Mucosa of gallbladder (tissue), 1 donor: ENCODE measurements around the gene ADAMTS4. TPM values are rescaled to one million over a fixed set of nuclear protein-coding genes. Genes with fewer than 3 reads are reported as not detected.

Source experiments
- DNase-seq: peaks from one replicate; pipeline ENCODE4 v3.0.0-alpha.2; 2020; ENCODE audit warnings: low spot score
- total RNA-seq: library from RNA; stranded (reverse); gene quantifications from one replicate; pipeline ENCODE4 v1.2.1, GENCODE V29; 2021
- donor health status: DM: no; HTN: no; CAD: no.

The ADAMTS4 gene
- total RNA-seq, 1 donor from 2014 or later: 7.3 TPM

DNA sequence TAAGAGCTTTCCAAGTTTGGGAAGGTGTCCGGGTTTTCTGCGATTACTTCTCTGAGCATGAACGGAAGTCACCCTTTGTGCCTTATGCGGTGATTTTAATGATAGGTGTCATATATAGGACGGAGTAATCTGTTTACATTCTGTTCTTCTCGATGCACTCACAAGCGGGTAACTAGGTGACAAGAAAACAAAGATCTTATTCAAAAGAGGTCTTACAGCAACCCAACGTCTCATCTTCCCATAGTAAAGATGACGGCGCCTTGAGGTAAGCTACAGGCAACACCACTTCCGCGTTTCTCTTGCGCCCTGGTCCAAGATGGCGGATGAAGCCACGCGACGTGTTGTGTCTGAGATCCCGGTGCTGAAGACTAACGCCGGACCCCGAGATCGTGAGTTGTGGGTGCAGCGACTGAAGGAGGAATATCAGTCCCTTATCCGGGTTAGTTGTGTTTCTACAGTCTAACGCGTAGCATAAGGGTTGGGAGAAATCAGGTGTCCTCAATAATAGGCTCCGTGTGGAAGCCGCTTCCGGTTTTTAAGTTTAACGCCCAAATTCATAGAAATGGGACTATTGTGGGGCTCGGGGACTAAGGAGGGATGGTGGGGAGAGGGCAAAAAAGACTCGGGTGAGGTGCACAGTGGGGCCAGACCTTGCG, 45.0 kb downstream of the ADAMTS4 start, which contains the start of gene UFC1:
Gene UFC1, plus strand, starts transcription at position 297 of the 656 bp plus-strand sequence. Its CDS starts 20 bp downstream, at position 317.
- peak; percentile 86 for DNase-seq

DNA sequence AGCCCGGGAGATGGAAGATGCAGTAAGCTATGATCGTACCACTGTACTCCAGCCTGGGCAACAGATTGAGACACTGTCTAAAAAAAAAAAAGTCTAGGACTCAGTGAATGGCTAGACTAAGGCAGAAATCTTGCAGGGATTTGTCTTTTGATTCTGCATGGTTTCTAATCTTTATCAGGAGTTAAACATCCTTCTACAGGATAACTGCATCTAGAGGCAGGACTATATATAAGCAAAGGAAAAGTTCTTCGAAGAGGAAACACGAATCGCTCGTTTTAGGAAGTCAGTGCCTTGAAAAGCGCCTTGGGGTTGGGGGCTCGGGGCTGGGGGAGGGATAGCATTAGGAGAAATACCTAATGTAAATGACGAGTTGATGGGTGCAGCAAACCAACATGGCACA, 45.7 kb downstream of the ADAMTS4 start:
- no peak for DNase-seq

DNA sequence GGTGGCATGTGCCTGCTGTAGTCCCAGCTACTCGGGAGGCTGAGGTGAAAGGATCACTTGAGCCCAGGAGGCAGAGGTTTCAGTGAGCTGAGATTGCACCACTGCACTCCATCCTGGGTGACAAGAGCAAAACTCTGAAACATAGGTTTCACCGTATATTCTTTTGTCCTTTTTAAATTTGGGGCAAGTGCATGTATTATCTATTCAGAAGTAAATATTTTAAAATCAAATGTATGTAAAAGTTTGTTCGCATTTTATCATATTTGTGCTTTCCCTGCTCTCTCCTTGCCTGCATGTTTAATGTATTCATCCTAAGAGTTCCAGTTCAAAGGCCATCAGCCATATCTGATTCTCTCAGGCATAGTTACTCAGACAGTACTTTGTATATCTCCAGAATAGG, 53.0 kb downstream of the ADAMTS4 start:
- DNase-seq: no peak

DNA sequence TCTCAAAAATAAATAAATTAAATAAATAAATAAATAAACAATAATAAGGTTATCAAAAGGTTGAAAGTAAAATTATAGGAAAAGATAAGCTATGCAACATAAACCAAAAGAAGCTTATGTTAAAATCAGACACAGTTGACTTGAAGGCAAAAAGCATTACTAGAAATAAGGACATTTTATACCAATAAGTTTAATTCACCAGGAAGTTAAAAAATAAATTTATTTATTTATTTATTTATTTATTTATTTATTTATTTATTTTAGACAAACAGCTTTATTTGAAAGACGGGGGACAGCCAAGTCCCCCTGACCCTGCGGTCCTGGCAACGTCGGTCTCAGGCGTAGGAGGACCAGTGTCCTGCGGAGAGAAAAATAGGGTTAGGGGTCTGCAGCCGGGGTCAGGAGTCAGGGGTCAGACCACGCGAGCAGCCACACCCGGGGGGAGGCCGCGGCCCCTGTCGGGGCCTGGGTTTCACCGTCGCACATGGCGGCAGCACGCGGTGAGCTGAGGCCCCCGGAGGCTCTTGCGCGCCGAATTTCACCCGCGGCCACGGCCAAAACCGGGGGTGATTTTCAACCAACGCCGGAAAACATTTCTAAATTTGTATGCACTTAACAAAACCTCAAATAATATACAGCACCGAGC, 58.0 kb downstream of the ADAMTS4 start:
- DNase-seq: no peak

DNA sequence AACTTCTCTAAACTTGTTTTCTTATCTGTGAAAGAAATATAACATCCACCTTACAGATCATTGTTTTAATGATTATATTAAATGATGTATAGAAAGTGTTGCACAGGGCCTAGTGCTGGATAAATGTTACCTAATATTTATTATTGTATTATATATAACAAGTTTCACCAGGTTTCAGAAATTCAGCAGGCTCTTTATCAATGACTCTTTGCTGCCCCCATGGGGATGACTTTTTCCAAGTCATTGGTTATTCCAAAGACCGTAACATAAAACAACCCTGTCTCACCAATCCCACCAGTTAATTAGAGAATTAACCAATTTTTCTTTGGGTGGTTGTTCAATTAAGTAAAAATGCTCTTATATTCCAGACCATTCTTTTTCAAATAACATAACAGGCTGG, 59.1 kb downstream of the ADAMTS4 start:
- DNase-seq: no peak

DNA sequence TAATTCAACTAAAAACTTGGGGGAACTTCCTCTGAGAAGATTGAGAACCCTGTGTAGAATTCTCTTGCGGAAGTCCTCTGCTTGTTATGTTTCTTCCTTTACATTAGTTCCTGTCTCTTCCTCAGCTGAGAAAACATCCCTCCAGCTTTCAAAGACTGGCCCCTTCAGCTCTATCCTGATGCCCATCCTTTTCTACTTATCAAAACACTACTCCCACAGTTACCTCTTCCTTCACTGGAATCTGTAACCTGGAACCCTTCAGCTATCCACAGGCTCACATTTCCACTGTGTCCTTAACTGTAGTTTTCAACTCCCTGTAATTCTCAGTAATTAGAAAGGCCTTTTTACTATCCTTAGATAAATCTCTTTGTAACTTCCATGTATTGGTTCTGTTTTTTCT, 60.4 kb downstream of the ADAMTS4 start:
- DNase-seq: no peak

DNA sequence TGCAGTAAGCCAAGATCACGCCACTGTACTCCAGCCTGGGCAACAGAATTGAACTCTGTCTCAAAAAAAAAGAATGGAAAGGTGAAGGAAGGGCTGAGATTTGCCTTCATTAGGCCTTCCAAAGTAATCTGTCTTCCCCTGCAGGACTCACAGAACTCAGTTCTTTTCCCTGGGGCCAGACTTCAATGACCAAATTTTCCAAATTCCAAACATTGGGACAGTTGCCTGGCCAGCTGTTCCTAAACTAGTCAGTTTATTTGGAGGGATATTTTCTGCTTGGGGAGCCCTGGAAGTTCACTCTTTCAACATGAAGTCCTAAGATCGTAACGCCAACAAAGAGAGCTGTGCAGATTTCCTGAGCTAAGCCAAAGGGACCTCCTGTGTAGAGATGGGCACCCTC, 61.0 kb downstream of the ADAMTS4 start:
- DNase-seq: no peak

Other genes with a start within 250 kb of the ADAMTS4 start
- not detected for gene ITLN2, start 244.2 kb downstream of the ADAMTS4 start, total RNA-seq
- gene F11R, start 177.9 kb downstream of the ADAMTS4 start, total RNA-seq: 173 TPM
- gene TSTD1, start 160.1 kb downstream of the ADAMTS4 start, total RNA-seq: 70.9 TPM
- 58.8 TPM for gene USF1, start 153.1 kb downstream of the ADAMTS4 start, total RNA-seq
- 16.2 TPM for gene ARHGAP30, start 129.2 kb downstream of the ADAMTS4 start, total RNA-seq
- gene NECTIN4, start 109.5 kb downstream of the ADAMTS4 start, total RNA-seq: 20.3 TPM
- gene KLHDC9, start 100.7 kb downstream of the ADAMTS4 start, total RNA-seq: 14.3 TPM
- gene PFDN2, start 81.0 kb downstream of the ADAMTS4 start, total RNA-seq: 35.4 TPM
- 67.6 TPM for gene NIT1, start 80.9 kb downstream of the ADAMTS4 start, total RNA-seq
- 38.7 TPM for gene DEDD, start 66.4 kb downstream of the ADAMTS4 start, total RNA-seq
- gene UFC1, start 45.1 kb downstream of the ADAMTS4 start, total RNA-seq: 114 TPM
- 42.4 TPM for gene USP21, start 39.6 kb downstream of the ADAMTS4 start, total RNA-seq
- 25.6 TPM for gene PPOX, start 32.6 kb downstream of the ADAMTS4 start, total RNA-seq
- gene B4GALT3, start 21.5 kb downstream of the ADAMTS4 start, total RNA-seq: 36.4 TPM
- gene NDUFS2, start 3.3 kb upstream of the ADAMTS4 start, total RNA-seq: 82.5 TPM
- gene FCER1G, start 16.2 kb upstream of the ADAMTS4 start, total RNA-seq: 31.5 TPM
- gene APOA2, start 24.6 kb upstream of the ADAMTS4 start, total RNA-seq: 5.1 TPM
- gene TOMM40L, start 27.0 kb upstream of the ADAMTS4 start, total RNA-seq: 15.1 TPM
- not detected for gene NR1I3, start 39.1 kb upstream of the ADAMTS4 start, total RNA-seq
- 17.7 TPM for gene PCP4L1, start 59.7 kb upstream of the ADAMTS4 start, total RNA-seq
- gene MPZ, start 110.9 kb upstream of the ADAMTS4 start, total RNA-seq: 9.0 TPM
- 203 TPM for gene SDHC, start 115.3 kb upstream of the ADAMTS4 start, total RNA-seq
- gene CFAP126, start 168.8 kb upstream of the ADAMTS4 start, total RNA-seq: not detected